HL-60 (cell line): ENCODE results near the gene FAM76A.

Experiments used
- GABPA ChIP-seq: IDR thresholded peaks from 2 replicates; pipeline ENCODE4 v1.6.1; 2012; ENCODE audit warnings: low read depth
- POLR2AphosphoS5 ChIP-seq: IDR thresholded peaks from 2 replicates; pipeline ENCODE4 v1.6.1; 2012; ENCODE audit warnings: low read depth
- SPI1 ChIP-seq: IDR thresholded peaks from 2 replicates; pipeline ENCODE4 v1.6.1; 2012; ENCODE audit warnings: low read depth, mild to moderate bottlenecking, borderline replicate concordance
- TF ChIP-seq, protein P1 (sequence below): IDR thresholded peaks from one replicate; pipeline ENCODE4 v1.5.1; 2011; ENCODE audit warnings: low read length, control low read depth, inconsistent platforms; ENCODE audit not compliant: insufficient read depth
- TF ChIP-seq, protein P2 (sequence below): IDR thresholded peaks from 2 replicates; pipeline ENCODE4 v1.6.1; 2012; ENCODE audit warnings: low read depth; ENCODE audit not compliant: insufficient replicate concordance

DNA sequence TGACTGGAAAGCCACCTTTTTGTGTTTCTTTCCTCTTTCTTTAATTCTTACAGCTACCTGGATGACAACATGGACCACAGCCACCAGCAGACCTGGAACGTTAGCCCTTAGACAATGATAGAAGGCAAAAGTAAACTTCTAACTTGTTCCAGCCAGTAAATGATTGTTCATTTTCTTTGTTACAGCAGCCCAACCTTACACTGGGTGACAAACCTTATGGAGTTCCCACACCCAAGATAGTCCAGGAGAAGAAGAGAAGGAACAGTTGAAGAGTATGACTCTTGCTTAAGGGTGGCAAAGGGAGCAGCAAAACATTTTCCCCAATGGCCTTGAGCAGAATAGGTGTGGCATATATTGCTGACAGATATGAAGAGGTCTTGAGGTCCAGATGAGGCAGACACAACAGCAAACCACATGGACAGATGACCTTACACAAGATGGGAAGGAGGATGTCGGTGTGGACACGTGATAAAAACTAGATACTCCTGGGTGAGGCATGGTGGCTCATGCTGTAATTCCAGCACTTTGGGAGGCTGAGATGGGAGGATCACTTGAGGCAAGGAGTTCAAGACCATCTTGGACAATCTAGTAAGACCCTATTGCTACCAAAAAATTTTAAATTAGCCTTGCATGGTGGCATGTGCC, 11.8 kb upstream of the FAM76A start:
- TF ChIP-seq, protein P1, sequence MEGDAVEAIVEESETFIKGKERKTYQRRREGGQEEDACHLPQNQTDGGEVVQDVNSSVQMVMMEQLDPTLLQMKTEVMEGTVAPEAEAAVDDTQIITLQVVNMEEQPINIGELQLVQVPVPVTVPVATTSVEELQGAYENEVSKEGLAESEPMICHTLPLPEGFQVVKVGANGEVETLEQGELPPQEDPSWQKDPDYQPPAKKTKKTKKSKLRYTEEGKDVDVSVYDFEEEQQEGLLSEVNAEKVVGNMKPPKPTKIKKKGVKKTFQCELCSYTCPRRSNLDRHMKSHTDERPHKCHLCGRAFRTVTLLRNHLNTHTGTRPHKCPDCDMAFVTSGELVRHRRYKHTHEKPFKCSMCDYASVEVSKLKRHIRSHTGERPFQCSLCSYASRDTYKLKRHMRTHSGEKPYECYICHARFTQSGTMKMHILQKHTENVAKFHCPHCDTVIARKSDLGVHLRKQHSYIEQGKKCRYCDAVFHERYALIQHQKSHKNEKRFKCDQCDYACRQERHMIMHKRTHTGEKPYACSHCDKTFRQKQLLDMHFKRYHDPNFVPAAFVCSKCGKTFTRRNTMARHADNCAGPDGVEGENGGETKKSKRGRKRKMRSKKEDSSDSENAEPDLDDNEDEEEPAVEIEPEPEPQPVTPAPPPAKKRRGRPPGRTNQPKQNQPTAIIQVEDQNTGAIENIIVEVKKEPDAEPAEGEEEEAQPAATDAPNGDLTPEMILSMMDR = no peak
- no peak for TF ChIP-seq GABPA
- no peak for TF ChIP-seq POLR2AphosphoS5
- TF ChIP-seq, protein P2, sequence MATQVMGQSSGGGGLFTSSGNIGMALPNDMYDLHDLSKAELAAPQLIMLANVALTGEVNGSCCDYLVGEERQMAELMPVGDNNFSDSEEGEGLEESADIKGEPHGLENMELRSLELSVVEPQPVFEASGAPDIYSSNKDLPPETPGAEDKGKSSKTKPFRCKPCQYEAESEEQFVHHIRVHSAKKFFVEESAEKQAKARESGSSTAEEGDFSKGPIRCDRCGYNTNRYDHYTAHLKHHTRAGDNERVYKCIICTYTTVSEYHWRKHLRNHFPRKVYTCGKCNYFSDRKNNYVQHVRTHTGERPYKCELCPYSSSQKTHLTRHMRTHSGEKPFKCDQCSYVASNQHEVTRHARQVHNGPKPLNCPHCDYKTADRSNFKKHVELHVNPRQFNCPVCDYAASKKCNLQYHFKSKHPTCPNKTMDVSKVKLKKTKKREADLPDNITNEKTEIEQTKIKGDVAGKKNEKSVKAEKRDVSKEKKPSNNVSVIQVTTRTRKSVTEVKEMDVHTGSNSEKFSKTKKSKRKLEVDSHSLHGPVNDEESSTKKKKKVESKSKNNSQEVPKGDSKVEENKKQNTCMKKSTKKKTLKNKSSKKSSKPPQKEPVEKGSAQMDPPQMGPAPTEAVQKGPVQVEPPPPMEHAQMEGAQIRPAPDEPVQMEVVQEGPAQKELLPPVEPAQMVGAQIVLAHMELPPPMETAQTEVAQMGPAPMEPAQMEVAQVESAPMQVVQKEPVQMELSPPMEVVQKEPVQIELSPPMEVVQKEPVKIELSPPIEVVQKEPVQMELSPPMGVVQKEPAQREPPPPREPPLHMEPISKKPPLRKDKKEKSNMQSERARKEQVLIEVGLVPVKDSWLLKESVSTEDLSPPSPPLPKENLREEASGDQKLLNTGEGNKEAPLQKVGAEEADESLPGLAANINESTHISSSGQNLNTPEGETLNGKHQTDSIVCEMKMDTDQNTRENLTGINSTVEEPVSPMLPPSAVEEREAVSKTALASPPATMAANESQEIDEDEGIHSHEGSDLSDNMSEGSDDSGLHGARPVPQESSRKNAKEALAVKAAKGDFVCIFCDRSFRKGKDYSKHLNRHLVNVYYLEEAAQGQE = no peak
- no peak for TF ChIP-seq SPI1
